IPS-NIHi11 (cell line): ENCODE results near the gene MCAM.
A peak's percentile ranks its signal among the peaks of the same experiment; 100 is the strongest.

Source experiments
- DNase-seq: peaks from one replicate; pipeline ENCODE4 v3.0.0; 2012; ENCODE audit warnings: mixed read lengths, low spot score

The MCAM gene

GRCh38 chr11:119306373-119306890 is 10.5 kb downstream of the MCAM start:
- DNase-seq: no peak

GRCh38 chr11:119305556-119306372 is 11.2 kb downstream of the MCAM start:
- DNase-seq: no peak

GRCh38 chr11:119303227-119303718 is 13.7 kb downstream of the MCAM start:
- DNase-seq: no peak

GRCh38 chr11:119300198-119300964 is 16.5 kb downstream of the MCAM start:
- no peak for DNase-seq

GRCh38 chr11:119299416-119299815 is 17.5 kb downstream of the MCAM start:
- no peak for DNase-seq

- DNase-seq: no peak
Measured at GRCh38 chr11:119298726-119299125, 18.2 kb downstream of the MCAM start.

GRCh38 chr11:119297938-119298337 is 19.0 kb downstream of the MCAM start:
- no peak for DNase-seq

- no peak for DNase-seq
Measured at GRCh38 chr11:119295178-119295577, 21.8 kb downstream of the MCAM start.

GRCh38 chr11:119293461-119293860 is 23.5 kb downstream of the MCAM start:
- no peak for DNase-seq

- no peak for DNase-seq
Measured at GRCh38 chr11:119290894-119291497, 25.9 kb downstream of the MCAM start.

- no peak for DNase-seq
Measured at GRCh38 chr11:119288219-119288618, 28.7 kb downstream of the MCAM start.

- DNase-seq: no peak
Measured at GRCh38 chr11:119285431-119285830, 31.5 kb downstream of the MCAM start.

GRCh38 chr11:119284344-119285157 is 32.4 kb downstream of the MCAM start:
- DNase-seq: peak; percentile 50

GRCh38 chr11:119282495-119282894 is 34.4 kb downstream of the MCAM start:
- no peak for DNase-seq

- no peak for DNase-seq
Measured at GRCh38 chr11:119277660-119278059, 39.3 kb downstream of the MCAM start.

GRCh38 chr11:119273721-119274120 is 43.2 kb downstream of the MCAM start:
- DNase-seq: no peak

- DNase-seq: no peak
Measured at GRCh38 chr11:119267645-119268044, 49.3 kb downstream of the MCAM start.

GRCh38 chr11:119266517-119267255 is 50.2 kb downstream of the MCAM start:
- no peak for DNase-seq

- DNase-seq: no peak
Measured at GRCh38 chr11:119266063-119266462, 50.9 kb downstream of the MCAM start.

GRCh38 chr11:119263352-119263940 is 53.5 kb downstream of the MCAM start:
- DNase-seq: no peak
